B cell (primary cell): ENCODE results near the gene SEPTIN5.

Experiments
- EZH2 ChIP-seq: IDR thresholded peaks from 2 replicates; pipeline ENCODE4 v1.6.1; 2012; ENCODE audit warnings: borderline replicate concordance, low read depth, mild to moderate bottlenecking, moderate library complexity, low read length; ENCODE audit not compliant: insufficient read depth, poor library complexity, severe bottlenecking
- TF ChIP-seq, protein P1 (sequence below): fragments of 200-600 bp; IDR thresholded peaks from one replicate; pipeline ENCODE4 v1.8.0; 2022; ENCODE audit warnings: antibody characterized with exemption, mild to moderate bottlenecking

DNA sequence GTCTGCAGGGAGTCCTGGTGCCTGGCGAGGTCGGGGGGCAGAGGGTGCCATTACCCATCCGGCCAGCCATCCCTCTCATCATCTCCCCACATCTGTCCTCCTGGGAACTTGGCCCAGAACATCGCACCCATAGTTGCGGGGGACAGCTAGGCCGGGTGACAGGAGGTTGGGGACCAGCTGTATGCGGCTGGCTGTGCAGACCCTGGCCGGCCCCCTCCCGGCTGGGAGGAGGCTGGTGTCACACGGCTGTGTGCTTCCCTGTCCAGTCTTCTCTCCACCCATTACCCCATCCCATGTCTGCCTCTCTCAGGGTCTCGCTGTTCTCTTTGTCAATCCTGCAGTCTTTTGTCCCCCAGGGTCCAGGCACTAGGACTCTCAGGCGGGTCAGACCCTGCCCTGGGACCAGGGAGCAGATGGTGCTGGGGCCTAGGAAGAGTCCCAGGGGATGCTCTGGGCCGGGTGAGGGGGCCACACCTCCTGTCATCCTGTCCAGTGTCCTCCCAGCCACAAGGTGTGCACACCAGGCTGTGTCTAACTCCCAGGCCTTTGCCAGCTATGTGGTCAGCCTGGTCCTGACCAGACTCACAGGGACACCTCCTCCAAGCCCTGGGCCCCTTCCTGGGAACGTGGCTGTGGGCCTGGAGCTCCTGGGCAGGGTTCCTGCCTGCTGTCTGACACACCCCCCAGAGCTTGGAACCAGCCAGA is 39.8 kb downstream of the SEPTIN5 start:
- TF ChIP-seq, protein P1, sequence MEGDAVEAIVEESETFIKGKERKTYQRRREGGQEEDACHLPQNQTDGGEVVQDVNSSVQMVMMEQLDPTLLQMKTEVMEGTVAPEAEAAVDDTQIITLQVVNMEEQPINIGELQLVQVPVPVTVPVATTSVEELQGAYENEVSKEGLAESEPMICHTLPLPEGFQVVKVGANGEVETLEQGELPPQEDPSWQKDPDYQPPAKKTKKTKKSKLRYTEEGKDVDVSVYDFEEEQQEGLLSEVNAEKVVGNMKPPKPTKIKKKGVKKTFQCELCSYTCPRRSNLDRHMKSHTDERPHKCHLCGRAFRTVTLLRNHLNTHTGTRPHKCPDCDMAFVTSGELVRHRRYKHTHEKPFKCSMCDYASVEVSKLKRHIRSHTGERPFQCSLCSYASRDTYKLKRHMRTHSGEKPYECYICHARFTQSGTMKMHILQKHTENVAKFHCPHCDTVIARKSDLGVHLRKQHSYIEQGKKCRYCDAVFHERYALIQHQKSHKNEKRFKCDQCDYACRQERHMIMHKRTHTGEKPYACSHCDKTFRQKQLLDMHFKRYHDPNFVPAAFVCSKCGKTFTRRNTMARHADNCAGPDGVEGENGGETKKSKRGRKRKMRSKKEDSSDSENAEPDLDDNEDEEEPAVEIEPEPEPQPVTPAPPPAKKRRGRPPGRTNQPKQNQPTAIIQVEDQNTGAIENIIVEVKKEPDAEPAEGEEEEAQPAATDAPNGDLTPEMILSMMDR: no peak
- no peak for TF ChIP-seq EZH2
